ENCODE data around the gene ANXA8.

DNA sequence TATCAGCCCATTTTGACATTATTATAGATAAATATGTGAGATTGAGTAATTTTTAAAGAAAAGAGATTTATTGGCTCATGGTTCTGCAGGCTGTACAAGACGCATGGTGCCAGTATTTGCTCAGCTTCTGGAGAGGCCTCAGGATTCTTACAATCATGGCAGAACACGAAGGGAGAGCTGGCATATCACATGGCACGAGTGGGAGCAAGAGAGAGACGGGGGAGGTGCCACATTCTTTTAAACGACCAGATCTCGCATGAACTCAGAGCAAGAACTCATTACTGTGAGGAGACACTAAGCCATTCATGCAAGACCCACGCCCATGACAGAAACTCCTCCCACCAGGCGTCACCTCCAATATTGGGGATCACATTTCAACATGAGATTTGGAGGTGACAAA lies 59.7 kb downstream of the ANXA8 start:
- TF ChIP-seq, protein P1, sequence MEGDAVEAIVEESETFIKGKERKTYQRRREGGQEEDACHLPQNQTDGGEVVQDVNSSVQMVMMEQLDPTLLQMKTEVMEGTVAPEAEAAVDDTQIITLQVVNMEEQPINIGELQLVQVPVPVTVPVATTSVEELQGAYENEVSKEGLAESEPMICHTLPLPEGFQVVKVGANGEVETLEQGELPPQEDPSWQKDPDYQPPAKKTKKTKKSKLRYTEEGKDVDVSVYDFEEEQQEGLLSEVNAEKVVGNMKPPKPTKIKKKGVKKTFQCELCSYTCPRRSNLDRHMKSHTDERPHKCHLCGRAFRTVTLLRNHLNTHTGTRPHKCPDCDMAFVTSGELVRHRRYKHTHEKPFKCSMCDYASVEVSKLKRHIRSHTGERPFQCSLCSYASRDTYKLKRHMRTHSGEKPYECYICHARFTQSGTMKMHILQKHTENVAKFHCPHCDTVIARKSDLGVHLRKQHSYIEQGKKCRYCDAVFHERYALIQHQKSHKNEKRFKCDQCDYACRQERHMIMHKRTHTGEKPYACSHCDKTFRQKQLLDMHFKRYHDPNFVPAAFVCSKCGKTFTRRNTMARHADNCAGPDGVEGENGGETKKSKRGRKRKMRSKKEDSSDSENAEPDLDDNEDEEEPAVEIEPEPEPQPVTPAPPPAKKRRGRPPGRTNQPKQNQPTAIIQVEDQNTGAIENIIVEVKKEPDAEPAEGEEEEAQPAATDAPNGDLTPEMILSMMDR (conservative IDR thresholded peaks at IDR 0.05; ENCODE audit: low read length): no peak
- TF ChIP-seq EZH2phosphoT487 (IDR thresholded peaks at IDR 0.05; ENCODE audit: borderline replicate concordance, low read depth, low read length): no peak

All from OCI-LY7 (cell line).